DMS79 (cell line): ENCODE measurements around the gene KCTD3.

ENCODE experiments used
- DNase-seq: peaks from one replicate; lab custom pipeline; 2025; lab: John Stamatoyannopoulos, UW

KCTD3 gene

DNA sequence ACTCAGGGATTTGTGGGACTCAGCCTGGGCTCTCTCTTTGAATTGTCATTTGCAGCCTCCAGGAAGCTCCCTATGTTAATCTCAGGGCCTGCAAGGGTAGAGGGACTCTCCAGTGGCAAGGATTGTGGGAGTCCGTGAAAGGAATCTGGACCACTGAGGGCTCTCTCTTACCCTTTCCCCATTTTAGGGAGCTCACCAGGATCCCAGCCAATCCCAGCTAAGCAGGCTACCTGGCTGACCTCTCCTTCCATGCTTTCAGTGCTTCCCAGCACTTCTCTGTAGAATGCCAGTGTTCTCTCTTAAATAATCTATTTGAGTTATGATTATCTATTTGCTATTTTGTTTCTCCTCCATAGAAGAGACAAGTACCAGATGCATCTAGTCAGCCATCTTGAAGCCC, 9.6 kb upstream of the KCTD3 start:
- no peak for DNase-seq

DNA sequence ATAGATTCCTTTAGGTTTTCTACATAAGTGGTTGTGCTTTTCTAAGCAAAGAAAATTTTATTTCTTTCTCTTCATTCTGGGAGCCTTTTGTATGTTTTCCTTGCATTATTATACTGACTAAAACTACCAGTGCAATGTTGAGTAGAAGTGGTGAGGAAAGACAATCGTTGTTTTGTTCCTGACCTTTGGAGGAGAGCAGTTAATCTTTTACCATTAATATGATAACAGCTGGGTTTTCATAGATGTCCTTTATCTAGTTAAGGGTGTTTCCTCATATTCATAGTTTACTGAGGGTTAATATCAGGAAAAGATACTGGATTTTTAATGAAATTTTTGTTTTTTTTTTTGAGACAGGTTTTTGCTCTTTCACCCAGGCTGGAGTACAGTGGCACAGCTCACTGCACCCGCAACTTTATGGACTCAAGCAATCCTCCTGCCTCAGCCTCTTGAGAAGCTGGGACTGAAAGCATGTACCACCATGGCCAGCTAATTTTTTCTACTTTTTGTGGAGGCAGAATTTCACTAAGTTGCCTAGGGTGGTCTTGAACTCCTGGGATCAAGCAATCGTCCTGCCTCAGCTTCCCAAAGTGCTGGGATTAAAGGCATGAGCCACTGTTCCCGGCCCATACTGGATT, 9.0 kb upstream of the KCTD3 start:
- DNase-seq: no peak

DNA sequence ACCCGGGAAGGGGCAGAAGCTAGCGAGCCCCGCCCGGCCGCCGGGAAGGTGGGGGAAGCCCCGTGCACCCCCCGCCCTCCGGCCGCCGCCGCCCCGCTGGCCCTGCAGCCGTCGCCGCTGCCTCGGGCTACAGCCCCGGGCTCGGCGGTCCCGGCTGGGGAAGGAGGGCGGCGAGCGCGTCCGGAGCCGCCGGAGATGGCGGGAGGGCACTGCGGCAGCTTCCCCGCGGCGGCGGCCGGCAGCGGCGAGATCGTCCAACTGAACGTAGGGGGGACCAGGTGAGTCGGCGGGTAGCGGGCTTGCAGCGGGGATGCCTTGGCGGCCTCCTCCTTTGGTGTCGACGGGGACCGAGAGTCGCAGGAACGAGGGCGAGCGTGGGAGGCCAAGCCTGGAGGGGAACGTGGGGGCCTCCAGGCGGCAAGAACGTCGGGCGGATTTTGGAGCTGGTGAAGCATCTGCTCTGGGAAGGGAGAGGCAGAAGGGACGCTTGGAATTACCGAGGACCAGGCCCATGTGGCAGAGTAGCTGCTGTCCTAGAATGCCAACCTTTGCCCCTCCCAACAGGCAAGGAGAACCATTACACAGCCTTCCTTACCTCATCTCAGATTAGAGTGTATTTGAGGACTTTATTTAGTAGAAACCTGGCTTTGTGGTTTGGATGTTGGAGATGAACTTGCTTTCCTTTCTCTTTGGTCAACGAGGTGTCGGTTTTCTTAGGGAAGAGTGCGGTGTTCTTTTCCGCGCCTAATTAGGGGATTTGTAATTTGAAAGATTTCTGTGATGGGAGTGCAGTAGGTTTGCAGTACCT, 591 bp downstream of the KCTD3 start:
- DNase-seq: peak; percentile 24

DNA sequence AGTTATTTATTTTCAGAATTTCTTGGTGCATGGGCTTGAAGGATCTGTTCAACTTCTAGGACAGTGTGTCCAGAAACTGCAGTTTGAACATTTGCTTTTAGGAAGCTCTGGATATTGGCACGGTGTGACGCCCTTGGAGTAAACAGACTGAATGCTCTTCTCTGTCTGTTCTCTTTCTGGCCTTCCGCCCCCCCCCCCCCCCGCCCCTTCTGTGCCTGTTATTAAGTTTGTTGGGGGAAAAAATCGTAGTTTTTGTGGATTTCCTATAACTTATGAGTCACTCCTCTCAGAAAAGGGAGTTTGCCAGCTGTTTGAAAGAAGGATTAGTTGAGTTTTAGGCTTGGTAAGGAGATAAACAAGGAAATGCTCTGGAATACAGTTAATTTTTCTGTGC, 1.2 kb downstream of the KCTD3 start:
- no peak for DNase-seq

DNA sequence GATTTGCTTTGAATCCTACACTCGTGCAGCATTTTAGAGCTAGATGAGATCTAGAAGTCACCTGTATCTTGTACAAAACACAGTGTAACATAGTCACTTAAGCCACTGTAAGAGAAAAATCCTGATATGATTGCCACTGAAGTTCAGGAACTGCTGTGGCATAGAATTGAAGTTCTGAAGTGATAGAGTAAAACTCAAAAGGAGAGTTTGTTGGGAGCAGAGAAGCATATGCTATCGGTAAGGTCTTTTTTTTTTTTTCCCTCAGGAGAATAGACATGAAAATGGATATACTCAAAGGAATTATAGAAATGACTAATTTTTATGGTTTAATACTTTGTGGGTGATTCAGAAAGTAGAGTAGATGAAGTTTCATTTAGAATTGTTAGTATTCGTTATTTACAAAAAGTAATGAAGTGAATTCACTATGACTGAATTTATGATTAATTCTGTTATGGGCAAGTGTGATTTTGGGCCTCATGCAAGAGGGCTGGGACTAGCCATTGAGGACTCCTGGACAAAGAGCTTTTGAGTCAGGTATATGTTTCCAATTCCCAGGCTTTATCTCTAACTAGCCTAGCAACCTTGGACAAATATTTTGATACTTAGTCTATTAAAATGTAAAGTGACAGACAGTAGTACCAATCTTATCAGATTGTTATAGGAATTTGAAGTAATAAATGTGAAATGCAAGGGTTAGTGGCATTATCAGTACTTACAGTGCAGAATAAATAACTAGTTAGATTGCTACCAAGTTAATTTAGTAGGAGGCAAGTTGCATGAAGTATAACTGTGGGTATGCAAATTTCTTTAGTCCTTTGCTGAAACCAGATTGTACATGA, 3.1 kb downstream of the KCTD3 start:
- DNase-seq: no peak

DNA sequence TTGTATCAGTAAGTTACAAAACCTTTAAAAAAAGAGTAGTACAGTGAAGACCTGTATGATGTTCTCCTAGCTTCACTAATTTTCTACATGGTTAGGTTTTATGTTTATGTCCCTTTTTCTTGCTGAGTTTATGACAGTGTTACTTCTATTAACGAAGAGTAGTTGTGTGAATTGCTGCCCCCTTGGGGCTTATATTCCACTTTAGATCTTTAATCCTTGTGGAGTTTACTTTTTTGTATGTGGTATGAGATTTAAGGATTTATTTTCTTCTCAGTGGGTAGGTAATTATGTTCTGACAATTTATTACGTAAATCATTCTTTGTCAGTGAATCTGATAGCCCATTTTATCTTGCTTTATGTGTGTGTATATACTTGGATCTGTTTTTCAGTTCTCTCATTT, 14.8 kb downstream of the KCTD3 start:
- no peak for DNase-seq

DNA sequence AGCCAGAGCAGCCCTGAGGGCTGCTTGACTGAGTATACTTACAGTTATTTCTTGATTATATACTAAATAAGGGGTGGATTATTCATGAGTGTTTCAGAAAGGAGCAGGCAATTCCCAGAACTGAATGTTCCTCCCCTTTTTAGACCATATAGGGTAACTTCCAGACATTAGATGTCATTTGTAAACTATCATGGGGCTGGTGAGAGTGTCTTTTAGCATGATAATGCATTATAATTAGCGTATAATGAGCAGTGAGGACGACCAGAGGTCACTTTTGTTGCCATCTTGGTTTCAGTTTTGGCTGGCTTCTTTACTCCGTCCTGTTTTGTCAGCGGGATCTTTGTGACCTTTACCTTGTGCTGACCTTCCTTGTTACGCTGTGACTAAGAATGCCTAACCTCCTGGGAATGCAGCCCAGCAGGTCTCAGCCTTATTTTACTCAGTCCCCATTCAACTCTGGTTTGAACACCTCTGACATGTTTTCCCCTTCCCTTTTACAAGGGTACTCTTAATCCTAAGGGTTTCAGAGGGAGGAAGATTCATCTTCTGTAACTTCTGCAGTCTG, 16.2 kb downstream of the KCTD3 start:
- no peak for DNase-seq

DNA sequence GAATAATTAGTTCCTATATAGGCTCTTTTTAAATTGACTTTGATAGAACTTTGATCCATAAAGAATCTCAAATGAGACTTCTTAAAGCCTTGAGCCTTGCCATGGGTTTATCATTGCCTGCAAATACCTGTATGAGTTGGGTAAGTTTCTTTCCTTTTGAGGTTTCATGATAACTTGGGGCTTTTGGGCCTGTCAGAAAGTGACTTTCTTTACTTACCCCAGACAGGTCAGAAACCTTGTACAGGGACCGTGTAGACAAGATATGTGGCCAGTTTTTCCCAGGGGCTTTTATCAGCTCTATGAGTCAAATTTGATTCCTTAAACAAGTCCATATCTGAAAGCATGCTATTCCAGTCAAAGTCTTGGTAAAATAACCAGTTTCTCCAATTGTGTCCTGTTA, 17.3 kb downstream of the KCTD3 start:
- DNase-seq: no peak

DNA sequence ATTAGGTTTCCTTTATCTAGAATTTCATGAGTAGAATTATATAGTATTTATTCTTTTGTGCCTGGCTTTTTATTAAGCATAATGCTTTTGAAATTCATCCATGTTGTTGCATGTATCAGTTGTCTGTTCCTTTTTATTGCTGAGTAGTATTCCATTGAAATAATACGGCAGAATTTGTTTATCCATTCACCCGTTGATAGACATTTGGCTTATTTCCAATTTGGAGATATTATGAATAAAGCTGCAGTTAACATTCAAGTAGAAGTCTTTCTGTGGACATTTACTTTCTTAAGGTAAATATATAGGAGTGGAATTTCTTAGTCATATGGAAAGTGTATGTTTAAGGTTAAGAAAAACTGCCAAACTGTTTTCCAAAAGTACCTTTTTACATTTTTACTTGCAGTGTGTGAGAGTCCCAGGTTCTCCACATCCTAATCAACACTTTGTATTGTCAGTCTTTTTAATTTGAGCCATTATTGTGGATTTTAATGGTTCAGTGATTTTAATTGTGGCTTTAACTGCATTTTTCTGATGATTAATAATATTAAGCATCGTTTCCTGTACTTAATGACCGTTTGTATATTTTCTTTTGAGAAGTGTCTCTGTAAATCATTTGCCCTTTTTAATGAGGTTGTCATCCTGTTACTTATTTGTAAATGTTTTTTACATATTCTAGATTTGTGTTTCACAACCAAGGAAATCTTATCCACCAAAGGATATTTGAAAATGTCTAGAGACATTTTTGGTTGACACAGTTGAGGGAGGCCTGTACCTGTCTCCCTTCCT, 22.7 kb downstream of the KCTD3 start:
- no peak for DNase-seq

DNA sequence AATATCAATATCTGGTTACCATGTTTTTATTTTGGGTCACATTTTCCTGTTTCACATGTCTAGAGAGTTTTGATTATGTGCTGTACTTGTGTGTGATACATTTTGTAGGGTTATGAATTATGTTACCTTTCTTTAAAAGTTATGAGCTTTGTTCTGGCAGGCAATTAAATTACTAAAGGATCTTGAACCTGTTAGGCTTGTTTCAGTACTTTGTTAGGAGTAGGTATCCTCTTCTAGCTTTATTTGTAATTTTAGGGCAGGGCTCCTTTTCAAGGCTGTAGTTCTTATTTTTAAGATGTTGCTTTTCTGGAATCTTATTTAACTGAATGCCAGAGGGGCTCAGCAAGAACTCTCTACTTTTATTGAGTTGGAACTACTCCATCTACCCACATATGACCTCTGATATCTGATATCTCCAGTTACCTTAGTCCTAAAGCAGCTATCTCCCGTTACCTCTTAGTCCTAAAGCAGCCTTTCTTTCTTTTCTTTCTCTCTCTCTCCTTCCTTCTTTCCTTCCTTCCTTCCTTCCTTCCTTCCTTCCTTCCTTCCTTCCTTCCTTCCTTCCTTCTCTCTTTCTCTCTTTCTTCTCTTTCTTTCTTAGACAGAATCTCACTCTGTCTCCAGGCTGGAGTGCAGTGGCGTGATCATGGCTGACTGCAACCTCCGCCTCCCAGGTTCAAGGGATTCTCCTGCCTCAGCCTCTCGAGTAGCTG, 23.8 kb downstream of the KCTD3 start:
- no peak for DNase-seq

DNA sequence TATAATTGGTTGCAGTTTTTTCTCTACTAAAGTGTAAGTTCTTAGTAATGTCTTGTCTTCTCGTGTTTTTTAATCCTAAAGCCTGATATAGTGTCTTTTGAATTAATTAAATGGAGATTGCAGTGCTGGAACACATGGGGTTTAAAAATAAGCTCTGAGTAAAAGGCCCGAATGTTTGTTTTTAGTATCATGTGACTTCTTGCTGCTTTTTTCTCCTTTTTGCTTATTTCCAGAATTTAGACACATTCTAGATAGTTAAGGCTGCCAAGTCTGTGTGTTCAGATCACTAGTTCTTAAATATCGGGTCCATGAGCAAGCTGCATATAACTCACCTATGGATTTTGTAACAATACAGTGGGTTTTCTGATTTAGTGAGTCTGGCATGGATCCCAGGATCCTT, 27.5 kb downstream of the KCTD3 start:
- DNase-seq: no peak

DNA sequence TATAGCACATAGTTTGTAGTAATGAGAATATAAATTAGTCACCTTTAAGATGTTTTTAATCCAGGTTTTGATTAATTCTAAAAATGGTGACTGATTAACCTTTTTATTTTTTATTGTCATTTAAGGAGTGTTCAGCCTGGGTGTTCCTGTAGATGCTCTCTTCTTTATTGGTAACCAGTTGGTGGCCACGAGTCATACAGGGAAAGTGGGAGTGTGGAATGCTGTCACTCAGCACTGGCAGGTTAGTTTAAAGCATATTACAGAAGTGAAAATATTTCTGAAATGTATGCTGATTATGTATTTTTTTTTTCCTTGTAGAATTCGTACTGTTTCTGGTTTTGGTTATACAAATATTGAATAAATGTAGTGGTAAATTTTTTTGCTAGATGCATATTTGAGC, 28.1 kb downstream of the KCTD3 start:
- DNase-seq: no peak

DNA sequence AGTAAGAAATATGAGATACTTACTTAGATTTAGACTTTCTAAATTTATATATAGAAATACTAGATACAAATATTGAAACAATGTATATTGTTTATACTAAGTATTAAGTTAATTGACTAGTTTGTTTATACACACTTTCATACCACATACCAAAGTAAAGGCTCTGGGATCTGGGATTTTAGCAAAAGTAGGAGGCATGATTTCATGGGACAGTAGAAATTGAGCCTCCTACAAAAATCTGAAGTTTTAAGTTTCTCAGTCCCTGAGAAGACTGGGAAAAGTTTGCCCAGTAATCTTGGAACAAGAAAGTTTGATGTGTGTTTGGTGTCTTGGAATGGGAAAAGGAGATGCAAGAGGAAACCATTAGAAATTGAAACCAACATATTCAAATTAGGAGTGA, 30.9 kb downstream of the KCTD3 start:
- DNase-seq: no peak

DNA sequence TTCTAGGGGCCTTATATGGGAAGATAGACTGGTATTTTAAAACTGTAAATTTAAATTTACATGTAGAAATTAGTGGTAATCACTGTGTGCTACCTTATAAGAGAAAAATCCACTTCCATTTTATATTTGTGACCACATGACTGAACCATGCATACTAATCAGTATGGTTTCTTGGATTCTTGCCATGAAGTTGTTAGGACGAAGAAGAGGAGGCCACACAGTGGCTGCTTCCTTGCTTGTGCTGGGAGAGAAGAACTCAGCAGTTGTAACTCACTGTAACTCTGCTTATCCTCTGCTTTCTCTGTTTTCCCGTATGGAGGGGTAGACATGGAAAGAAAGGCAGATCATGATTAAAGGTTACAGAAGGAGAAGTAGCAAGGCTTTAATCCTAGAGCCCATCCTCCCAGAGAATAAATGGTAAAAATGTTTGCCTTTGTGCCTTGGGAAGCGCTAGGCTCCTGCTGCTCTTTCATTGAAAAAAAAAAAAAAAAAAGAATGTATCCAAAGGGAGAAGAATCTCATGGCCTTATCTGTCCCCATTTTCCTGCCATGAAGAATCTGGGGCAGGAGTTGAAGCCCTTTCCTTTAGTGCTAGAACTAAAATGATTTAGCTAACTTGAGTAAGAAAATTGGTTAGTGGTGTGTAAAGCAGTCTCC, 32.4 kb downstream of the KCTD3 start:
- no peak for DNase-seq

DNA sequence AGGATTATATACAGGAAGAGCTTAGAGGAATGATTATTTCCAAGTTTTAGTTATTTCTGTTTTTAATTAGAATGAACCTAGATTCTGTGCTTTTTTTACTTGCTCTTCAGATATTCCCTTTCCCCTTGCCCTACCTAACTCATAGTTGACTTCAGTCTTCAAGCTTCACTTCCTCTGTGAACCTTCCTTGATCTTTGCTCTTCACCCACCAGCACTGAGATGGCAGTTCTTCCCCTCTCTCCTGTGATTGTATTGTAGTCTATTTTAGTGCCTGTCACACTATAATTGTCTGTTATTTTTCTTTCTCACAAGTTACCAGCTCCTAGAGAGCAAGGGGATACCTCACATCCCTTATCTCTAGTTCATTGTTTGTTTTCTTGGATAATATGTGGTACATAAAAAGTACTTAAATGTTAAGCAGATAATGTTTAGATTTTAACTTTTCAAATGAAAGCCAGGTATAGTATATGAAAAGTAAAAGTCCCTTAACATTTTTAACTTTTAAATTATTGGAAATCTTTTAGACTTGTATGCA, 33.2 kb downstream of the KCTD3 start:
- no peak for DNase-seq

DNA sequence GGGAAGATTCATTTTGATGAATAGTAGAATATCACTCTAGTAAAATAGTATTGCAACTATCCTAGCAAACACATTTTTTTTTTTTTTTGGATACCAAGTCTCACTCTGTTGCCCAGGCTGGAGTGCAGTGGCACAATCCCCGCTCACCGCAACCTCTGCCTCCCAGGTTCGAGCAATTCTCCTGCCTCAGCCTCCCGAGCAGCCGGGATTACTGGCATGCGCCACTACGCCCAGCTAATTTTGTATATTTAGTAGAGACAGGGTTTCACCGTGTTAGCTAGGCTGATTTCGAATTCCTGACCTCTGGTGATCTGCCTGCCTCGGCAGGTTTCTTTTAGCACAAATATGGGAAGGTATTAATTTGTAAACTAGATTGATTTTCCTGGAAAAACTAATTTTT, 33.8 kb downstream of the KCTD3 start:
- no peak for DNase-seq

DNA sequence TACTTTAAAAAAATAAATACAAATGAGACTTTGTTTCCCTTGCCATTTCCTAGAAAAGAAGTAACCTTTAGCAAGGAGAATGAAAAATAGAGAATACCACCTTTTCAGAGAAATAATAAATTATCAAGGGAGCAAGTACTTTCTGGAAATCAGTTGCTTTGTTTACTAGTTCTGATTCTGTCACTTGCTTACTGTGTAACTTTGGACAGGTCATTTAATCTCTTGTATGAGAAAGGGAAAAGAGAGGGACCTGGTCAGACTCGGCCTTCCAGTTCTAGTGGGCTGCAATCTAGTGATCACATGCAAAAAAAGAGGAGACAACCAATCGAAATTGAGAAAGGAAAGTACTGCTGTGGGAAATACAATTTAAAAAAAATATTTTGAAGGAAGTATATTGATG, 34.2 kb downstream of the KCTD3 start:
- no peak for DNase-seq

DNA sequence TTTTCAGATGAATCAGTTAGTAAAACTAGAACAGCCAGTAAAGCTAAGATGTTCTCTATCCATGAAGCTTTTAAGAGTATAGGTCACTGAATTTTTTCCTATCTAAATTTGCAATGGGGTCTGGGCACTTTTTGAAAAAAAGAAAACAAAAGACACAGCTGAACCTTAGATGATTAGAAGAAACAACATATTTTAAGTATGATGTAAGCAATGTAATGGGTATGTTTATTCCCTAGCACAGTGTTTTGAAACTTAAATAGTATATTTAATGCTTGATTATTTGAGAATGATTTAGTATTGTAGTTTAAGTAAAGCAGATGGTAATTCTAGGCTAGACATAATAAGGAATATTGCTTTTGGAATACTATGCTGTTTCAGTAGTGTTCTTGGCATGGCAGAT, 36.2 kb downstream of the KCTD3 start:
- no peak for DNase-seq

DNA sequence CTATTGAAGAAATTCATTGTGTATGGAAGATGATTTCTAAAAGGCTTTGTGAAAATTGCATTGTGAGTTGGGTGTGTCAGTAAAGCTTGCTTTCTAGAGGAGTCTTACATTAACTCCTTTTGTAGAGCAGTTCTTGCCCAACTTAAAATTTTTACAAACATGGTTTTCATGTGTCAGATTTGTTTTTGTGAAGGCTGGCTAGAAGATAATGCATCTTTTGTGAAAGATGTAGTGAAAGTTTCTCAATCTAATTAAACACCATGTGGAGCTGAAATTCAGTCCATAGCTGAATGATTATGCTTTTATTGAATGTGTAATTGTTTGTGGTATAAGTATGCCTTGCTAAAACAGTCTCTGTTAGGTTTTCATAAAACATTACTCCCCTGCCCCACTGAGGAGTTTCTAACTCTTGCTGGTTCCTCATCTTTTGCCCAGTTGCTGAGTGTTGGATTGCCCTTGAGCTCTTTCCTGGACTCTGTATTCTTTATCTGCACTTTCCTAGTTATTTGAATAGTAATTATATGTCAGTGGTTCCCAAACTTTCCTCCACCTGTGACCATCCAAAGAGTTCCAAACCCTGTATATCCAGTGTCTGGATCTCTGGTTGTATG, 38.0 kb downstream of the KCTD3 start:
- no peak for DNase-seq

DNA sequence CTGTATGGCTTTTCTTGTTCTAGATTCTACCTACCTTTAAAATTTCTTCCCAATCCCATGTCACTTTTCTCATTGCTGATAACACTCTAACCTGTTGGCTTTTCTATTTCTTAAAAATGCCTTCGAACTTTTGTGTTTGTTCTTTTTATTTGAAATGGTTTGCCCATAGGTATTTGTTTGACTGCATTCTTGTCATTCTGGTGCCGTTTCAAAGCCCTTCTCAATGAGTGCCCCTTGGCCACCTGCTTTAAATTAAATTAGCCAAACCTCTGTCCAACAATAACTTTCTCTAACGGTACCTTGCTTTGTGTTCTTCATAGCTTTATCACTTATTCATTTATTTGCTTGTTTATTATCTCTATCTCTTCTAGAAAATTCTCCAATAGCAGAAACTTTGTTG, 38.9 kb downstream of the KCTD3 start:
- DNase-seq: no peak
